OCI-LY7 (cell line): ENCODE data around the gene CSNK2A2. TPM values are rescaled to one million over a fixed set of nuclear protein-coding genes. Genes with fewer than 3 reads are reported as not detected.

Experiments
- BruUV-seq: library from RNA; stranded (reverse); fragments of 400-500 nt; replicated peaks from 2 replicates; lab custom pipeline; 2021; lab: Mats Ljungman, UMichigan
- CTCF ChIA-PET: fragments of 300-600 bp; sonication (Branson Sonifier 250); formaldehyde crosslinking; loops from one replicate; lab custom pipeline; 2022; ENCODE audit warnings: antibody characterized with exemption; ENCODE audit not compliant: unreplicated experiment; lab: Charles Lee
- POLR2A ChIA-PET: fragments of 300-600 bp; sonication (Branson Sonifier 250); formaldehyde crosslinking; loops from one replicate; lab custom pipeline; 2022; ENCODE audit warnings: antibody characterized with exemption; lab: Charles Lee
- DNase-seq: peaks from one replicate; pipeline ENCODE4 v3.0.0-alpha.2; 2015; ENCODE audit warnings: low spot score
- H2AFZ ChIP-seq: fragments of 200-600 bp; sonication (generic), shearing (Covaris generic); 2 replicates; pipeline ENCODE4 v1.6.1; 2014; ENCODE audit warnings: mild to moderate bottlenecking, antibody characterized with exemption, low read length, moderate library complexity
- H3K27ac ChIP-seq: fragments of 200-600 bp; sonication (generic); 2 replicates; pipeline ENCODE4 v1.5.1; 2014; ENCODE audit warnings: mixed run types, low read depth, mild to moderate bottlenecking, moderate library complexity, low read length, inconsistent platforms; ENCODE audit not compliant: poor library complexity, severe bottlenecking
- H3K36me3 ChIP-seq: fragments of 200-600 bp; sonication (generic); 2 replicates; pipeline ENCODE4 v1.6.1; 2014; ENCODE audit warnings: mild to moderate bottlenecking, antibody characterized with exemption, low read length, moderate library complexity, mixed read lengths; ENCODE audit not compliant: insufficient read depth
- H3K4me1 ChIP-seq: fragments of 200-600 bp; sonication (generic); 2 replicates; pipeline ENCODE4 v1.5.1; 2014; ENCODE audit warnings: mild to moderate bottlenecking, low read length; ENCODE audit not compliant: insufficient read depth, poor library complexity, severe bottlenecking
- H3K4me2 ChIP-seq: fragments of 200-600 bp; sonication (generic); 2 replicates; pipeline ENCODE4 v1.6.1; 2014; ENCODE audit warnings: mild to moderate bottlenecking, low read length
- H3K4me3 ChIP-seq: fragments of 200-600 bp; sonication (generic); 2 replicates; pipeline ENCODE4 v1.5.1; 2014; ENCODE audit warnings: mild to moderate bottlenecking, low read depth, low read length; ENCODE audit not compliant: poor library complexity, severe bottlenecking
- H3K79me2 ChIP-seq: fragments of 200-600 bp; sonication (generic); 2 replicates; pipeline ENCODE4 v1.6.1; 2016; ENCODE audit warnings: low read depth, mild to moderate bottlenecking, low read length, moderate library complexity, mixed read lengths; ENCODE audit not compliant: insufficient read depth
- H3K9me2 ChIP-seq: fragments of 200-600 bp; sonication (generic); 2 replicates; pipeline ENCODE4 v1.6.1; 2016; ENCODE audit warnings: mild to moderate bottlenecking, low read length, mixed read lengths; ENCODE audit not compliant: insufficient read depth
- H3K9me3 ChIP-seq: fragments of 200-600 bp; sonication (generic); 2 replicates; pipeline ENCODE4 v1.6.1; 2014; ENCODE audit warnings: mild to moderate bottlenecking, mixed run types, low read length, mixed read lengths
- H4K20me1 ChIP-seq: fragments of 200-600 bp; sonication (generic); 2 replicates; pipeline ENCODE4 v1.6.1; 2014; ENCODE audit warnings: mild to moderate bottlenecking, antibody characterized with exemption, low read length, moderate library complexity, mixed read lengths; ENCODE audit not compliant: insufficient read depth
- CTCF ChIP-seq: fragments of 200-600 bp; sonication (generic); conservative IDR thresholded peaks from 2 replicates; pipeline ENCODE4 v1.5.1; 2014; ENCODE audit warnings: mild to moderate bottlenecking, antibody characterized with exemption, low read length, moderate library complexity, mixed read lengths
- EZH2phosphoT487 ChIP-seq: fragments of 200-600 bp; sonication (generic); IDR thresholded peaks from 2 replicates; pipeline ENCODE4 v1.6.1; 2018; ENCODE audit warnings: low read depth, borderline replicate concordance, mild to moderate bottlenecking, mixed run types, antibody characterized with exemption, low read length, moderate library complexity, mixed read lengths
- intact Hi-C: fragments of 100-400 bp; cut with micrococcal nuclease; formaldehyde crosslinking; loops from one replicate; pipeline ENCODE4 v1.10.0; 2022; ENCODE audit not compliant: unreplicated experiment
- total RNA-seq, 2 experiments: library from RNA; depleted of rRNA in 1 of 2; stranded (reverse); fragments of >200 nt in 1 of 2; shearing (Covaris generic) in 1 of 2; gene quantifications; 2 replicates each; pipeline ENCODE4 v1.2.3, GENCODE V29; 2014 to 2022

CSNK2A2 gene
- total RNA-seq, 2 experiments from 2014 or later = 28.7 to 106 TPM

- TF ChIP-seq CTCF (no peak), EZH2phosphoT487 (no peak)
- H3K9me3 ChIP-seq = no peaks in the 10 kb centered on the region
- H2AFZ ChIP-seq = no peak overlapping the region
- H3K9me2 ChIP-seq = no peaks in the 10 kb centered on the region
- POLR2A ChIA-PET = interaction anchor here (0.9 to 1.5 kb wide), 7 partner anchors 8 to 110 kb away, joined by 3 to 5 read pairs (median 3); no protein-coding TSS in a partner anchor
- intact Hi-C loops = loop anchor here (2.0 to 5.0 kb wide), 3 partner anchors 69 to 231 kb away; partner anchors contain the start of genes USB1 and ZNF319
- DNase-seq = no peak
- H3K27ac ChIP-seq = peak overlapping the region; percentile 88
- no TSS peak for BruUV-seq
- peaks cover 52% of the 10 kb centered on the region for H3K79me2 ChIP-seq
- peaks cover 39% of the 10 kb centered on the region for H4K20me1 ChIP-seq
- H3K36me3 ChIP-seq = 0 out of 2 replicates have a peak, but pooled peaks cover 4% of the 10 kb centered on the region
- H3K4me1 ChIP-seq = peaks cover 35% of the 10 kb centered on the region
- CTCF ChIA-PET = interaction anchor here (0.6 kb wide), 1 partner anchor 146 kb away, joined by 3 read pairs; no protein-coding TSS in a partner anchor
- peak overlapping the region; percentile 97 for H3K4me2 ChIP-seq
- peak overlapping the region; percentile 99 for H3K4me3 ChIP-seq
Measured at GRCh38 chr16:58128181-58128631, 69.7 kb downstream of the CSNK2A2 start.

GRCh38 chr16:58127634-58128033, 70.3 kb downstream of the CSNK2A2 start:
- no peak; the same call in 1 of the 2 replicates for TF ChIP-seq CTCF
- no peak for TF ChIP-seq EZH2phosphoT487
- ChIA-PET CTCF (no interaction called here), POLR2A (interaction anchor here (0.5 to 1.3 kb wide), 6 partner anchors 9 to 111 kb away, joined by 3 to 5 read pairs (median 3); no protein-coding TSS in a partner anchor)
- Histone ChIP-seq H3K9me2 (no peaks in the 10 kb centered on the region), H3K79me2 (peaks cover 54% of the 10 kb centered on the region), H4K20me1 (peaks cover 39% of the 10 kb centered on the region), H3K36me3 (0 out of 2 replicates have a peak, but pooled peaks cover 4% of the 10 kb centered on the region), H2AFZ (no peak overlapping the region), H3K4me2 (peak overlapping the region; percentile 97), H3K4me1 (peaks cover 35% of the 10 kb centered on the region), H3K4me3 (peak overlapping the region; percentile 99), H3K9me3 (no peaks in the 10 kb centered on the region), H3K27ac (peak overlapping the region; percentile 19)
- DNase-seq = peak; percentile 28
- BruUV-seq = no TSS peak
- intact Hi-C loops = loop anchor here (2.0 to 5.0 kb wide), 3 partner anchors 69 to 230 kb away; partner anchors contain the start of genes USB1 and ZNF319
